ENCODE results near the gene ROR2. TPM values are rescaled to one million over a fixed set of nuclear protein-coding genes. Genes with fewer than 3 reads are reported as not detected.

Gene ROR2
- total RNA-seq, 3 donors from 2014 or later: 0.10 to 0.16 (median 0.11) TPM

GRCh38 chr9:91943478-91944470 lies 6.3 kb downstream of the ROR2 start:
- H3K4me3 Mint-ChIP-seq: no peak overlapping the region
- H3K27me3 Mint-ChIP-seq (ENCODE audit: low read depth): peaks cover 43% of the 10 kb centered on the region
- DNase-seq (no peak), ATAC-seq (peak in 1 of 2 donors; percentile 18)
- no peaks in the 10 kb centered on the region for H3K9me3 Mint-ChIP-seq
- no peaks in the 10 kb centered on the region for H3K36me3 Mint-ChIP-seq (ENCODE audit: insufficient read depth)
- H3K4me1 Mint-ChIP-seq (ENCODE audit: low read depth): no peaks in the 10 kb centered on the region

GRCh38 chr9:91942201-91942600 lies 7.8 kb downstream of the ROR2 start:
- Mint-ChIP-seq H3K36me3 (ENCODE audit: insufficient read depth) (no peaks in the 10 kb centered on the region), H3K27me3 (ENCODE audit: low read depth) (peaks cover 33% of the 10 kb centered on the region), H3K4me3 (no peak overlapping the region), H3K4me1 (ENCODE audit: low read depth) (no peaks in the 10 kb centered on the region), H3K9me3 (no peaks in the 10 kb centered on the region)
- DNase-seq (no peak), ATAC-seq (no peak)

DNA sequence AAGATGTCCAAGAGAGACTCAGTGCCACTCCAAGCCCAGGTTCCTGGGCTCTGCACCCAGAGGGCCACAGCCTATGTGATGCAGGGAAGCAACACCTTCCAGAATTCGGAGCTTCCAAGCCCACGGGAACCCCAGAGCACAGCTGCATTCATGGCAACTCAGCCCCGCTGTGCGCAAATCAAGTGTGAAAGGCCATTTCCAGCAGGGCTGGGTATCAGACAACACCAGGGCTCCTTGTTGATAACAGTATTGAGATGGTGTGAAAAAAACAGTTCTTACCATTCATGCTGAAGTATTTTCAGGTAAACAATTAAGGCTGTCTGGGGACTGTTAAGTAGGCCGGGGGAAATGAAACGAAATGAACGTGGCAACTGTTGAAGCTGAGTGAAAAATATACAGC lies 10.1 kb downstream of the ROR2 start:
- Mint-ChIP-seq H3K27me3 (ENCODE audit: low read depth) (peaks cover 23% of the 10 kb centered on the region), H3K4me1 (ENCODE audit: low read depth) (no peaks in the 10 kb centered on the region), H3K9me3 (no peaks in the 10 kb centered on the region), H3K4me3 (no peak overlapping the region), H3K36me3 (ENCODE audit: insufficient read depth) (no peaks in the 10 kb centered on the region)
- ATAC-seq (no peak), DNase-seq (no peak)

DNA sequence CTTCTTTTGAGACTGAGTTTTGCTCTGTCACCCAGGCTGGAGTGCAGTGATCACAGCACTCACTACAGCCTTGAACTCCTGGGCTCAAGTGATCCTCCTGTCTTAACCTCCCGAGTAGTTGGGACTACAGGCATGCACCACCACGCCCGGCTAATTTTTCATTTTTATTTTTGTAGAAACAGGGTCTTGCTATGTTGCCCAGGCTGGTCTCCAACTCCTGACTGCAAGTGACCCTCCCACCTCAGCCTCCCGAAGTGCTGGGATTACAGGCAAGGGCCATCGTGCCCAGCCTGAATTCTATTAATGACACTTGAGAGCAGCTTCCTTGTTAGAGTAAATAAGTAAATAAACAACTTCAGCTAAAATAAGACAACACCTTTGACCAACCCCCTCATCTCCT lies 12.3 kb downstream of the ROR2 start:
- no peaks in the 10 kb centered on the region for H3K36me3 Mint-ChIP-seq (ENCODE audit: insufficient read depth)
- no peak for DNase-seq
- peaks cover 3% of the 10 kb centered on the region for H3K4me1 Mint-ChIP-seq (ENCODE audit: low read depth)
- H3K27me3 Mint-ChIP-seq (ENCODE audit: low read depth): peaks cover 7% of the 10 kb centered on the region
- peaks cover 4% of the 10 kb centered on the region for H3K9me3 Mint-ChIP-seq
- no peak for ATAC-seq
- H3K4me3 Mint-ChIP-seq: no peak overlapping the region

GRCh38 chr9:91937056-91937455 lies 13.0 kb downstream of the ROR2 start:
- Mint-ChIP-seq H3K27me3 (ENCODE audit: low read depth) (peaks cover 2% of the 10 kb centered on the region), H3K4me3 (no peak overlapping the region), H3K4me1 (ENCODE audit: low read depth) (peaks cover 3% of the 10 kb centered on the region), H3K36me3 (ENCODE audit: insufficient read depth) (no peaks in the 10 kb centered on the region), H3K9me3 (peaks cover 4% of the 10 kb centered on the region)
- ATAC-seq: no peak
- DNase-seq: no peak

GRCh38 chr9:91935805-91936514 lies 14.1 kb downstream of the ROR2 start:
- no peak for ATAC-seq

GRCh38 chr9:91935066-91935749 lies 14.8 kb downstream of the ROR2 start:
- Mint-ChIP-seq H3K4me3 (no peak overlapping the region), H3K4me1 (ENCODE audit: low read depth) (peaks cover 3% of the 10 kb centered on the region), H3K27me3 (ENCODE audit: low read depth) (peaks cover 2% of the 10 kb centered on the region), H3K36me3 (ENCODE audit: insufficient read depth) (no peaks in the 10 kb centered on the region), H3K9me3 (peaks cover 19% of the 10 kb centered on the region)
- ATAC-seq (no peak), DNase-seq (no peak)

More at GRCh38 chr9:91935805-91936514, 14.1 kb downstream of the ROR2 start:
- no peak overlapping the region for H3K4me3 Mint-ChIP-seq
- H3K36me3 Mint-ChIP-seq (ENCODE audit: insufficient read depth): no peaks in the 10 kb centered on the region
- peaks cover 2% of the 10 kb centered on the region for H3K27me3 Mint-ChIP-seq (ENCODE audit: low read depth)
- peaks cover 3% of the 10 kb centered on the region for H3K4me1 Mint-ChIP-seq (ENCODE audit: low read depth)
- no peak for DNase-seq
- peaks cover 11% of the 10 kb centered on the region for H3K9me3 Mint-ChIP-seq

DNA sequence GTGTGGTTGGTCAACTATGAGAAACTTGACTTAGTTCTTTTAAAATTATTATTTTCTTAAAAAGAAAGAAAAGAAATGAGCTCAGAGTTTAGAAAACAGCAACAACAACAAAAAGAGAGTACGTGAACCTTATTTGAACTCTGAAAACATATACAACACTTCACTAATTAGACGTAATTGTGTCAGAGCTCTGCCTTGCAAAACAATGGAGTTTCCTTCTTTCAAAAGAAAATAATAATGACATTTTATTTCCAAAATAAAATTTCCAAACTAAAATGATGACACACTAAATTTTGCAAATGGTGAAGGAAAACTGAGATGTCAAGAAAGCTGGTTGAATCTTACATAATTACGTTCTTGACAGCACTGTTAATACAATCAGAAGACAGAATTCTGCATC lies 15.4 kb downstream of the ROR2 start:
- DNase-seq: no peak
- Mint-ChIP-seq H3K36me3 (ENCODE audit: insufficient read depth) (no peaks in the 10 kb centered on the region), H3K4me1 (ENCODE audit: low read depth) (peaks cover 3% of the 10 kb centered on the region), H3K4me3 (no peak overlapping the region), H3K9me3 (peaks cover 24% of the 10 kb centered on the region), H3K27me3 (ENCODE audit: low read depth) (peaks cover 2% of the 10 kb centered on the region)
- no peak for ATAC-seq

DNA sequence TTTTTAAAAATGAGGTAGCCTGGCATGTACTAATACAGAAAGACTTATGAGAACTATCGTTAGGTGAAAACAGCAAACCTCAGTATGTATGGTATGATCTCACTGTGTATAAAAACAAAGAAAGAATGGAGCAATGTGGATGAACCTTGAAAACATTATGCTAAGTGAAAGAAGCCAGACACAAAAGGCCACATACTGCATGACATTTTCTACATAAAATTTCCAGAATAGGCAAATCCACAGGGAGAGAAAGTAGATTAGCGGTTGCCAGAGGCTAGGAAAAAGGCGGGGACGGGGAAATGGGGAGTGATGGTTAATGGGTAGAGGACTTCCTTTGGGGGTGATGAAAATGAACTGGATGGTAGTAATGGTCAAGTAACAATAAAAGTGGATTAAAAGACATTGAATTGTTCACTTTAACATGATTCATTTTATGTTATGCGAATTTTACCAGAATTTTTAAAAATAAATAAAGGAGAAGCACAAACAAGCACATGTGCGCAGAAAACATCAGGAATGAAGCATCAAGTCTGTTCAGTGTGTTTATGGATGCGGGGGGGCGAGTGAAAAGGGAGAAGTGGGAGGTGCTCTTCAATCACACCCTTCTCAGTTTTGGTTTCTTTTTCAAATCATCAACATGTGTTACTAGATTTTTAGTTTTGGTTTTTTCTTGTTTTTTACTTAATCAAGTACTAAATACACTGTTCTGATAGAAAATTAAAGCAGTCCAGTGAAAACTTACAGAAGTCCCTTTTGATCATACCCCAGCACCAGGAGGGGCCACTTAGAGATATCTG lies 16.3 kb downstream of the ROR2 start:
- DNase-seq (no peak), ATAC-seq (no peak)
- Mint-ChIP-seq H3K9me3 (peaks cover 29% of the 10 kb centered on the region), H3K4me3 (no peak overlapping the region), H3K27me3 (ENCODE audit: low read depth) (peaks cover 2% of the 10 kb centered on the region), H3K4me1 (ENCODE audit: low read depth) (peaks cover 3% of the 10 kb centered on the region), H3K36me3 (ENCODE audit: insufficient read depth) (no peaks in the 10 kb centered on the region)

GRCh38 chr9:91930475-91930874 lies 19.6 kb downstream of the ROR2 start:
- Mint-ChIP-seq H3K27me3 (ENCODE audit: low read depth) (peaks cover 6% of the 10 kb centered on the region), H3K4me3 (no peak overlapping the region), H3K36me3 (ENCODE audit: insufficient read depth) (no peaks in the 10 kb centered on the region), H3K9me3 (peaks cover 29% of the 10 kb centered on the region), H3K4me1 (ENCODE audit: low read depth) (peaks cover 3% of the 10 kb centered on the region)
- no peak for ATAC-seq
- no peak for DNase-seq

DNA sequence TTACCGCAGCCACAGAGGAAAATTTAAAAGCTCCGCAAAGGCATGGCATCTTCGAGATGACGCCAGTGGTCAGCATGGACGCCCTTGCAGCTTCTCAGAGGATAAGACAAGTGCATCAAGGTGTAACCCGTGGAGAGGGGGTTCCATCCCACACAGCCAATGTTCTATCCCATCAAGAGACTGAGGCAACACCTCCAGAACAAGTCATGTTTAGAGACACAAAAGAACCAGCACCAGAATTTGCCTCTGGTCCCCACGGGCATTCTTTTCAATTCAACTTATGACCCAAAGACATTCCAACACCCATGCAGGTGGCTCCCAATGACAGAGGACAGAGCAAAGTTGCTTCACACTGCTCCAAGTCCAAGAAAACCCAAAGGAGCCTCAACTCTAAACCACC lies 20.7 kb downstream of the ROR2 start:
- Mint-ChIP-seq H3K4me3 (no peak overlapping the region), H3K36me3 (ENCODE audit: insufficient read depth) (no peaks in the 10 kb centered on the region), H3K9me3 (peaks cover 29% of the 10 kb centered on the region), H3K27me3 (ENCODE audit: low read depth) (peaks cover 7% of the 10 kb centered on the region), H3K4me1 (ENCODE audit: low read depth) (peaks cover 3% of the 10 kb centered on the region)
- no peak for ATAC-seq
- no peak for DNase-seq

DNA sequence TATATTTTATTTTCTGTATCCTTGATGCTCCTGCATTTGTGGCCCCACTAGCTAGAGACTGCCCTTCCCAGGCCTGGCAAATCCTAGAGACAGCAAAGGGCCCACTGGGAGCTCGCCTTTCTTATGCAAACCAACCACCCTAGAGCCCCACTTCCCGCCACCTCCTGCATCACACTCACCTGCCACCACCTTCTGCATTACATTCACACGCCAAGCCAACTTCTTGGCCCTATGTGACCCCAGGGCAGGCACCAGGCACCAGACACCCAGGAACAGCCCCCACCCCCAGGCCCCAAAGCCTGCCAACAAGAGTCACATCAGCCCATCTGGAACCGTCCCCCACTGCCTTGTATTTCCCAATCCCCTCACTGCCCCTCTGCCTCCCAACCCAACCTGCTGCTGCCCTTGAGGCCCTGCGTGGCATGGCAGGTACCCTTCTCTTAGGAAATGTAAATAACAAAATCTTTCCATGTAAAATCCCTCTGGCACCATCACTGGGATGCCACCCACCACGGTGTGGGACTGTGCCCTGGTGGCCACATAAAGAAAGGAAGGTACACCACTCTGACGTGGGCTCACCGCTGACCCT lies 22.0 kb downstream of the ROR2 start:
- no peaks in the 10 kb centered on the region for H3K4me1 Mint-ChIP-seq (ENCODE audit: low read depth)
- ATAC-seq: no peak
- H3K4me3 Mint-ChIP-seq: no peak overlapping the region
- DNase-seq: no peak
- no peaks in the 10 kb centered on the region for H3K36me3 Mint-ChIP-seq (ENCODE audit: insufficient read depth)
- H3K9me3 Mint-ChIP-seq: peaks cover 24% of the 10 kb centered on the region
- peaks cover 14% of the 10 kb centered on the region for H3K27me3 Mint-ChIP-seq (ENCODE audit: low read depth)

- H3K36me3 Mint-ChIP-seq (ENCODE audit: insufficient read depth): no peaks in the 10 kb centered on the region
These were observed 25.9 kb downstream of the ROR2 start for GRCh38 chr9:91924090-91924489.

More at GRCh38 chr9:91924090-91924489, 25.9 kb downstream of the ROR2 start:
- ATAC-seq (no peak), DNase-seq (no peak)
- no peaks in the 10 kb centered on the region for H3K9me3 Mint-ChIP-seq
- H3K27me3 Mint-ChIP-seq (ENCODE audit: low read depth): peaks cover 21% of the 10 kb centered on the region
- no peaks in the 10 kb centered on the region for H3K4me1 Mint-ChIP-seq (ENCODE audit: low read depth)
- H3K4me3 Mint-ChIP-seq: no peak overlapping the region

All from activated T-cell treated with anti-CD3 and anti-CD28 coated beads, Interleukin-2, amount 50 U/mL, for 4 hours (primary cell).